Stimulated activated CD8-positive, alpha-beta memory T cell treated with anti-CD3 and anti-CD28 coated beads, Interleukin-15, amount 100 ng/mL, for 4 hours (primary cell): ENCODE measurements around the gene CDK13.

Experiments
- DNase-seq, 2 donors: peaks; one replicate each; pipeline ENCODE4 v3.0.0-alpha.2; 2020; ENCODE audit warnings: low read depth in 2 of 2

The CDK13 gene

DNA sequence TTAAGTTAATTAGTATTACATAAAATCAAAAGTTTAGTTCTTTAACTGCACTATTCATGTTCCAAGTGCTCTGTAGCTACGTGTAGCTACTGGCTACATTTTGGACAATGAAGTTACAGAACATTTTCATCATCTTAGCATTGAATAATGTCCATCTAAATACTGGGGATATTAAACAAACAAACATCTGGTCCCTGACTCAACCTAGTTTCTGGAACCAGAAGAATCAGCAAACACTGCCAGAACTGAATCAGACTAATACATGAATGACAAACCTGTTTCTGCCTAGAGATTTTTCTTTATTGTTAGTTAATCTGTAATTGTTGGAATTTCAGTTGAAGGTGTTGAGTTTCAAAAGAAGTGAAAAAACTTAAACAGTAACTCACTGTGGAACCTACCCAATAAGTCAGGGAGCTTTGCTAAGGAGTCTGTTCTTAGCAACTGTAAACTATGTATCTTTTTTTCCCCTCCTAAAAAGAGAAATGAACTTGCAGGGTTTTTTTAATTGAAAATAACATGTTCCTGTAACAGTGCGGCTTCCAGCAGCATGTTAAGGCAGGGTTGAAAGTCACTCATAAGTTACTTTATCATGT is 58.3 kb downstream of the CDK13 start:
- DNase-seq = no peak

GRCh38 chr7:40009301-40009700 is 59.2 kb downstream of the CDK13 start:
- no peak for DNase-seq

DNA sequence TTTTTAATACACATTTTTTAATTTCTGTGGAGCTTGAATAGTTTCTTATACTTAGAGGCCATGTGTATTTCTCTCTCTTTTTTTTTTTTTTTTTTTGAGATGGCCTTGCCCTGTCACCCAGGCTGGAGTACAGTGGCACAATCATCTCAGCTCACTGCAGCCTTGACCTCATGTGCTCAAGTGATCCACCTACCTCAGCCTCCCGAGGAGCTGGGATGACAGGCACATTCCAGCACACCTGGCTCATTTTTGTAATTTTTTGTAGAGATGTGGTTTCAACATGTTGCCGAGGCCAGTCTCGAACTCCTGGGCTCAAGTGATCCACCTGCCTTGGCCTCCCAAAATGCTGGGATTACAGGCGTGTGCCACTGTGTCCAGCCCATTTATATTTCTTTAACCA is 64.3 kb downstream of the CDK13 start:
- DNase-seq = no peak

GRCh38 chr7:40015790-40016296 is 65.8 kb downstream of the CDK13 start:
- no peak for DNase-seq

DNA sequence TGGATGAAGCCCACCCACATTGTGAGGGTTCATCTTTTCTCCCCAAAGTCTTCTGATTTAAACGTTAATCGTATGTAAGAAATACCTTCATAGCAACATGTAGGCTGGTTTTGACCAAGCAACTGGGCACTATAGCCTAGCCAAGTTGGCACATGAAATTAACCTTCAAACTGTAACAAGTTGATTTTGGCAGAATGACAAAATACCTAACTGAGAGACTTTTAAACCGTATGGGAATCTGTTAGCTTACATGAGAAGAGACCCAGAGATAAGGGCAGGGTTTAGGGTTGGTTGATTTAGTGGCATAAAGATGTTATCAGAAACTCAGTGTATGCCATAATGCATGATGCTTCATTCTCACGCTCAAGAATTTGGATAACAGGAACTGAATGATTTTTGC is 69.5 kb downstream of the CDK13 start:
- DNase-seq = no peak

DNA sequence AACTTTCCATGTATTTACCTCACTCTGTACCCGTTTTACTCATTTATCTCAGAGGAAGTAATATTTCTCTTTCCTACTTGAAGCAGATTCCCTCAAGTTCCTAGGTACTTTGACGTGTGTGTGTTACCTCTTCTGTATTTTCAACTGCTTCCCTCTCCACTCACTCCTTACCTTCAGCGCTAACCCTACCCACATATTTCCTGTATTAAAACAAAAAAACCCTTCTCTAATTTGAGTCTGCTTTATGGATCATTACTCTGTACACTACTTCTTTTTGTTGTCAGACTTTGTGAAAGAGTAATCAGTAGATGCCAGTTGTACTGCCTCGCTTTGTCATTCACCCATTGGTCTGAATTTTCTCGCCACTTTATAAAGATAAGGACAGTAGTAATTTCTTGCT is 74.0 kb downstream of the CDK13 start:
- no peak for DNase-seq

- DNase-seq = no peak
Observed at GRCh38 chr7:40024841-40025240, 74.8 kb downstream of the CDK13 start.

DNA sequence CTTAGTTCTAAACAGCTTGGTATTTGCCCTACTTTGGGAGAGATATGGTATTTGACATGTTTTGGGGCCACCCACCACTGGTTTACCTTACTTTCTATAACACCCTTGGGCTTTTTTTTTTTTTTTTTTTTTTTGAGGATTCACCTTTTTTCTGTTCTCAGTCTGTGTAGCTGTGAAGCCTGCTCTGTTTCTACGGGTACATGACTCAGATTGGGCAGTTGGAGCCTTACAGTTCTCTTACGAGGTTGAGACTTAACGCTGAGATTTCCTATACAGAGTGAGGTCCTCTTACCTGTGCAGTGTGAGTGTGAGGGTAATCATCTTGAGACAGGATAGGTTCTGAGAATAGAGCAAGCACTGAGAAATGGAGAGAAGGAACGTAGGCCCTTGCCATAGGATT is 77.5 kb downstream of the CDK13 start:
- no peak for DNase-seq

DNA sequence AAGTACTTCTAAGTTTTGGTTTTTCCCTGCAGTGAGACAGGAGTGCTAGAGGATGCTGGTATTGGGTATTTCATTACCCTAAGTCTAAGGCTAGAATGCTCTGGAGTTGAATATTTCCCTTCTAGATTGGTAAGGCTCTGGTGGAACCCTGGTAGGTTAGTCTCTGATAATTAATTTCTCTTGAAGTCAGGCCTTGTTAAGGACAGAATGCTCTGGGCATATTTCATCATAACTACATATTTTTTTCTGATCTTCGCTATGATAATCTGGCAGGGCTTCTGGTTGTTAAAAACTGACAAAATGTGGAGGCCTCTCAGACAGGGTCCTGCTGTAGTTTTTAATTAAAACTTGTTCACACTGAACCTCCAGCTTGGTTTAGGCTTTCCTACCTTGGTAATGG is 83.8 kb downstream of the CDK13 start:
- DNase-seq = no peak

DNA sequence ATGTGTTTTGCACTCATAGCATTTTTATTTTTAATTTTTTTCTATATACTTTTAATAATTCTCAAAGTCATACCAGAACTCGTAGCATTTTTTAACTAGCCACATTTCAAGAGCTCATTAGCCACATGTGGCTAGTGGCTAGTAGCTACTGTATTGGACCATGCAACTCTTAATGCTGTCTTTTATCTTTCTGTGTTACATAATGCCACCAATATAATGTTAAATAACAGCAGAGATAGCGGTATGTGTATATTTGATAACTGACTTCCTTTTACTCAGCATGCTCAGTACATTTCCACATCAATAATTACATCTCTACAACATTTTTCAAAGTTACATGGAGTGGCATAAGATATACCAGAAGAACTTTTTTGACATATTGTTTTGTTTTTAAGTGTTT is 91.4 kb downstream of the CDK13 start:
- DNase-seq = no peak

GRCh38 chr7:40043164-40043563 is 93.1 kb downstream of the CDK13 start:
- no peak for DNase-seq

DNA sequence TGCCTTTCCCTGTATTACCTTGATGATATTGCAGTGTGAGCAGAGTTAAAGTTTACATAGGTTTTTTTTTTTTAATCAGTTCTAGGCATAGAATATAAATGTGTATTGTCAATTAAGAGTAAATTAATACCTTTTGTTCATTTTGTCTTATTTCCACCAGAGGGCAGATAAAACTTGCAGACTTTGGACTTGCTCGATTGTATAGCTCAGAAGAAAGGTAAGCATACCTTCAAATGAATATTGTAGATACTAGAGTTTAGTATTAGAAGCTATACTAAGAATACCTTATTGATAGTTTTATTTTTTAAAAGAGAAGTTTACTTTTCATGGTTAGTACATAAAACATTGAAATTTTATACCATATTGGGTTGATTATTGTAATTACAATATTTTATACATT is 97.6 kb downstream of the CDK13 start:
- no peak for DNase-seq

- no peak for DNase-seq
Observed at GRCh38 chr7:40057292-40057691, 107.2 kb downstream of the CDK13 start.

DNA sequence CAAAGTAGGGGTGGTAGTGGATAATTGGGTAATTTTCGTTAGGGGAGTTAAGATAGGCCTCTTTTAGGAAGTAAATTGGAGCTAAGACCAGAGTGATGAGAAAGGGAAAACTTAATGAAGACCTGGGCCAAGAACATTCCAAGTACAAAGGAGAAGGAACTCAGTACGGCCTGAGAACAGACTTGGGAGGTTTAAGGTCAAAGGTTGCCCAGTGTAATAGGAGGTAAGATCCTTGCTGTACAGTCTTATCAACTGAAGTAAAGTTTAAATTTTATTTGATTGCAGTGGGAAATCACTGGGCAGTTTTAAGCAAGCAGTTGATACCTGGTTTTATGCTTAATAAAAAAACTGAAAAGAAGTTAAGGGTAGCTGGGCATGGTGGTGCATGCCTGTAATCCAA is 108.0 kb downstream of the CDK13 start:
- DNase-seq = no peak

DNA sequence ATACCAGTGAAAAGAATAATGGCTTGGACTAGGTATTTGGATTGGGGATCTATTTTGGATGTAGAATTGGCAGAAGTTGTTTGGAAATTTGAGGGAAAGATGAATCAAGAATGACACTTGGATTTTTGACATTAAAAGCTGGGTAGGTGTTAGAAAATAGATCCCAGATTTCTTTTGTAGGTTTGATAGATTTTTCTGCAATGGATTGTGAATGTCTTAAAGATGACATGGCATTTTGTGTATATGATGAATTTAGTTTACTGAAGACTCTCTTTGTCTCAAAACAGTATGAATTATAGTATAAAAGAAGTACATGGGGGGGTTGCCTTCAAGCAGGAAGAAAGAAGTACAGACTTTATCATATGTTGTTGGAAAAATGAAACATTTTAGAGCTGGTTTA is 108.6 kb downstream of the CDK13 start:
- DNase-seq = no peak

DNA sequence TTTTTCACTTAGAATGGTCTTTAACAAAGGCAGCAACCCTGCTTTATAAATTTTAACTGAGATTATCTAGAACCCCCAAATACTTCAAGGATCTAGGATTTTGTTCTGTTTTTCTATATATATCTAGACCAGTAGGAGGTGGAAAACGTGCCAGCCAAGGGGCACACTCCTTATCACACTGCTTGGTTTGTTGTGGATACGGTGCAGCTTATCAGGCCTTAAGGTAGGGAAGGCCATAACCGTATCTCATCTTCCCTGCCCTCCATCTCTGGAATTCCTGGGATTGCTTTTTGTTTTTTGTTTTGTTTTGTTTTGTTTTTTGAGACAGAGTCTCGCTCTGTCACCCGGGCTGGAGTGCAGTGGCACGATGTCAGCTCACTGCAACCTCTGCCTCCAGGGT is 109.0 kb downstream of the CDK13 start:
- no peak for DNase-seq

- no peak for DNase-seq
Observed at GRCh38 chr7:40072268-40072667, 122.2 kb downstream of the CDK13 start.

GRCh38 chr7:40073239-40073638 is 123.2 kb downstream of the CDK13 start:
- DNase-seq = no peak

DNA sequence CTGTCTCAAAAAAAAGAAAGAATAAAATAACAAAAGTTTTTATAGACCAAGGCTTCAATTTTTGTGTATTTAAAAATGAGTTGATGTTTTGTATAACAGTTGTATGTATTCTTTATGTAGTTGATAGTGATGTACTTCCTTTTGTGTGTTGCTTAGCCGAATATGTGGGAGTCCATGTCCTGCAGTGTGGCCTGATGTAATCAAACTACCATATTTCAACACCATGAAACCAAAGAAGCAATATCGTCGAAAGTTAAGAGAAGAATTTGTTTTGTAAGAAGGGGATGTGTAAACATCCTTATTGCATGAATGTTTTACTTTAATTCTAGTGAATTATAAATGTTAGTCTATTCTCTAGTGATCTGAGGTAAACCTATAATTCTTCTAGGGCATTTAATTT is 127.8 kb downstream of the CDK13 start:
- DNase-seq = no peak

GRCh38 chr7:40092182-40092581 is 142.1 kb downstream of the CDK13 start:
- DNase-seq = no peak

- no peak for DNase-seq
Observed at GRCh38 chr7:40093631-40094350, 143.7 kb downstream of the CDK13 start.

- DNase-seq = no peak
Observed at GRCh38 chr7:40095230-40095629, 145.2 kb downstream of the CDK13 start.

DNA sequence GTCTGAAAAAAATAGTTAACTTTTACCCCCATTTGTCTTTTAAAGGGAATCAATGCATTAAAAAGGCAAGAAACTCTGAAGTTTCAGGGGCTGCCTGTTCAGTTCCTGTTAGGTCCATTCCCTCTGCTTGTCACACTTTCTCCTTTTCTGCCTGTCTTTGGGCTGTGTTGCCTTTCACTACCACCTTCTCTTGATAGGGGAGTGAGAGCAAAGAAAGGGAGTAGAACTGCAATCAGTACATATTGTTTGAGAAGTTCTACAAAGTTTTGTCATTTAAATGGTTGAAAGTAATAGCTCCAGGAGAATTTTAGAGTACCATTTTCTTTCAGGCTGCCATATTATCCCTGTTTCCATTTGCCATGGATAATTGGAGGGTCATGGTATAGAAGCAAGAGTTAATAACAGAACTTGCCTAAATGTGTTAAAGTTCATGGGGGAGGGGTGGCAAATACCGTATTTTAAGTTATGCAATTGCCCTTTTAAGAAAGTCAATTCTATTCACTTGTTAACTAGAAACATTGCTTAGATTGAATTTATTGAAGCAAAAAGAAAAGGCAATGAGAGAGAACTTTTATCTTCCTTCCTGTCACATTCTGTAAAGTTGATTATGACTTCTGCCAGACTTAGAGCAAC is 145.8 kb downstream of the CDK13 start:
- no peak for DNase-seq
